Measurements from ENCODE around the gene USP31. TPM values are rescaled to one million over a fixed set of nuclear protein-coding genes. Genes with fewer than 3 reads are reported as not detected.

Gene USP31
- total RNA-seq, 6 experiments from 2014 or later, result 5.0 to 6.2 (median 5.8) TPM

DNA sequence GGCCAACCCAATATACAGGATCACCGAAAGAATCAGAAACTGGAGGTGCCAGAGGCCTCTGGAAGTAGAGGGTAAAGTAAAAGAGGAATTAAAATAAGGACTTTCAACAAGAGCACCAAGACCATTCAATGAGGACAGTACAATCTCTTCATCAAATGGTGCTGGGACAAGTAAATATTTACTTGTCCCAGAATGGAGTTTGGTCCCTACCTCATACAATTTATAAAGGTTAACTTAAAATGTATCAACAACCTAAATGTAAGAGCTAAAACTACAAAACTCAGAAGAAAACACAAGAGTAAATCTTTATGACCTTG is 56.5 kb downstream of the USP31 start:
- H3K9me3 Mint-ChIP-seq, result no peaks in the 10 kb centered on the region
- H3K27ac Mint-ChIP-seq, result no peak overlapping the region
- TF ChIP-seq, protein P1, sequence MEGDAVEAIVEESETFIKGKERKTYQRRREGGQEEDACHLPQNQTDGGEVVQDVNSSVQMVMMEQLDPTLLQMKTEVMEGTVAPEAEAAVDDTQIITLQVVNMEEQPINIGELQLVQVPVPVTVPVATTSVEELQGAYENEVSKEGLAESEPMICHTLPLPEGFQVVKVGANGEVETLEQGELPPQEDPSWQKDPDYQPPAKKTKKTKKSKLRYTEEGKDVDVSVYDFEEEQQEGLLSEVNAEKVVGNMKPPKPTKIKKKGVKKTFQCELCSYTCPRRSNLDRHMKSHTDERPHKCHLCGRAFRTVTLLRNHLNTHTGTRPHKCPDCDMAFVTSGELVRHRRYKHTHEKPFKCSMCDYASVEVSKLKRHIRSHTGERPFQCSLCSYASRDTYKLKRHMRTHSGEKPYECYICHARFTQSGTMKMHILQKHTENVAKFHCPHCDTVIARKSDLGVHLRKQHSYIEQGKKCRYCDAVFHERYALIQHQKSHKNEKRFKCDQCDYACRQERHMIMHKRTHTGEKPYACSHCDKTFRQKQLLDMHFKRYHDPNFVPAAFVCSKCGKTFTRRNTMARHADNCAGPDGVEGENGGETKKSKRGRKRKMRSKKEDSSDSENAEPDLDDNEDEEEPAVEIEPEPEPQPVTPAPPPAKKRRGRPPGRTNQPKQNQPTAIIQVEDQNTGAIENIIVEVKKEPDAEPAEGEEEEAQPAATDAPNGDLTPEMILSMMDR (IDR thresholded peaks at IDR 0.05), result no peak
- no peaks in the 10 kb centered on the region for H3K27me3 Mint-ChIP-seq (ENCODE audit: insufficient read depth)
- peaks cover 11% of the 10 kb centered on the region for H3K4me1 Mint-ChIP-seq (ENCODE audit: low read depth)
- no peak for DNase-seq
- H3K4me3 Mint-ChIP-seq, result no peak overlapping the region
- H3K36me3 Mint-ChIP-seq (ENCODE audit: low read depth), result no peaks in the 10 kb centered on the region

DNA sequence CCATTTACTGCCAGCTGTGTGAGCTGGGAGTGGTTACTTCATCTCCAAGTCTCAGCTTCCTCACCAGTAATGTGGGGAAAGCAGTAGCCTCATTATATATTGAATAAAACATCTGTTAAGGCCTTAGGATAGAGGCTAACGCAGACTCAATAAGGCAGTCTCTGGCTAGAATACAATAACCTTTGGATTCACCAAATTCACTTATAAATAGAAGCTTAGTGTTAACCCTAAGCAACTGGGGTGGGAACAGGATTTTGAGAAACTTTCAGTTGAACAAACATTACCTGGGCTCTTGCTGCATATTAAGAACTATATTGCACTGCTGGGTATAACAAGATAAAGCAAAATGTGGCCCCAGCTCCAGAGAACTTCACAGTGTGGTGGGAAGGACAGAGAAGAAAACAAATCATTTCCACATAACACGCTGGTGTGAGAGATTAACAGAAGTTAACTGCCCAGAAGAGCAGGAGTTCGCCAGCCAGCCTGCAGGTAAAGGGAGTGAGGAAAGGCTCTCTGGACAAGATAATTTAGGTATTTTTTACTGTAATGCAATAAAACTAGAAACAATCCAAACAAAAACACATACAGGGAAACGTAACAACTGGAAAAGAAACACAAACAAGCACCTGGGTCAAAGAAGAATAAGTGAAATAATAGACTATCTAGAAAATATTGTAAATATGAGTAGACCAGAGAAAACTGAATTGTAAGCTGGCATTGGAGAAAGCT is 57.0 kb downstream of the USP31 start:
- no peaks in the 10 kb centered on the region for H3K36me3 Mint-ChIP-seq (ENCODE audit: low read depth)
- DNase-seq, result no peak
- TF ChIP-seq, protein P1 (IDR thresholded peaks at IDR 0.05), result no peak
- no peak overlapping the region for H3K4me3 Mint-ChIP-seq
- no peaks in the 10 kb centered on the region for H3K9me3 Mint-ChIP-seq
- no peaks in the 10 kb centered on the region for H3K27me3 Mint-ChIP-seq (ENCODE audit: insufficient read depth)
- H3K4me1 Mint-ChIP-seq (ENCODE audit: low read depth), result peaks cover 11% of the 10 kb centered on the region
- no peak overlapping the region for H3K27ac Mint-ChIP-seq

DNA sequence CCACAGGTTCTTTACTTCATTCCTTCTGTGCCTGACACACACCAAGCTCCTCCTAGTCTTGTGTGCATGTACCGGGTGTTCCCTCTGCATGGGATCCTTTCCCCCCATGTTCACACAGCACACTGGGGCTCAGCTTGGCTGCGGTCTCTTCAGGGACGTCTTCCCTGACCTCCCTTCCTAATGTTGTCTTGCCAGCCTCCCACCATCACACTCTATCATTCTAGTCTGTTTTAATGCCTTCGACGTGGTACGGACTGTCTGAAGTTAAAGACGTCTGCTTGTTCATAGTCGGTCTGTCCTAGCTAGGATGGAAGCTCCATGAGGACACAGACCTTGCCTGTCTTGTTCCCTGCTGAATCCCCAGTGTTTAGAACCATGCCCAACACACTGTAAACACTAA is 60.1 kb downstream of the USP31 start:
- H3K27me3 Mint-ChIP-seq (ENCODE audit: insufficient read depth), result no peaks in the 10 kb centered on the region
- no peak for DNase-seq
- H3K9me3 Mint-ChIP-seq, result no peaks in the 10 kb centered on the region
- no peak overlapping the region for H3K4me3 Mint-ChIP-seq
- H3K36me3 Mint-ChIP-seq (ENCODE audit: low read depth), result no peaks in the 10 kb centered on the region
- H3K27ac Mint-ChIP-seq, result no peak overlapping the region
- TF ChIP-seq, protein P1 (IDR thresholded peaks at IDR 0.05), result no peak
- H3K4me1 Mint-ChIP-seq (ENCODE audit: low read depth), result peaks cover 11% of the 10 kb centered on the region

DNA sequence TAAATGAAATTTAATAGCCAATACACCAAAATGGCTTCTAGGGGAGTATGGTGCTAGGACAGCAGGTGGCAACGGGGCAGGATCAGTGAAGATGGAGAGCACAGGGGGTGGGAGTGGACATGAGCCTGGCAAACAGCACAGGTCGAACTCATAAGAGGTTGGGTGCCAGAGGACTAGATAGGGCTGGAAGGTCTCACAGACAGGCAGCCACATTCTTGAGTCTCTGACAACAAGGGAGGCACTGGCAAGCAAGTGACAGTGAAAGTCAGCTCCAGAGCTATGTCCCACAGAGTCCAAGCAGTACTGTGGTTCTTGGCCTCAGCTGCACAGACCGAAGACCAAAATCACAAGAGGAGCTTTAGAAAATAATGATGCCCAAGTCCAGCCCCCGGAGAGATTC is 61.2 kb downstream of the USP31 start:
- Mint-ChIP-seq H3K27me3 (ENCODE audit: insufficient read depth) (no peaks in the 10 kb centered on the region), H3K4me3 (no peak overlapping the region), H3K4me1 (ENCODE audit: low read depth) (peaks cover 11% of the 10 kb centered on the region), H3K27ac (no peak overlapping the region), H3K36me3 (ENCODE audit: low read depth) (peaks cover 7% of the 10 kb centered on the region; the same call in 1 of the 2 replicates), H3K9me3 (no peaks in the 10 kb centered on the region)
- no peak for DNase-seq
- TF ChIP-seq, protein P1 (IDR thresholded peaks at IDR 0.05), result no peak

DNA sequence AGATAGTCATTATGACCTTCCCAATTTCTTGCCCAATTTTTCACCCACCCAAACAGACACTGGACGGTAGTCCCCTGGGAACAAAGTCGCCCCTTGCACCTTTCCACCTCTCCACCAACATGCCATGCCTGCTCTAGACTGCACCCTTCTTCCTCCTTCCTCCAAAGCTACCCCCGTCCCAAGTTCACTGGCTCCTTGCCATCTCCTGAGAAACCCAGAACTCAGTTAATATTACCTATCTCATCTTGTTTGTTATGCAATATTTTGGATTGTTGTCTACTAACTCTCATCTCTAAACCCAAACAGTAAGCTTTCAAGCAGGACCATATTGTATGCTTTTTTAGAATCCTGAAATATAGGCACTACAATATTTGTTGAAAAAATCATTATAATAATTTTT is 63.3 kb downstream of the USP31 start:
- peaks cover 7% of the 10 kb centered on the region; the same call in 1 of the 2 replicates for H3K36me3 Mint-ChIP-seq (ENCODE audit: low read depth)
- no peaks in the 10 kb centered on the region for H3K9me3 Mint-ChIP-seq
- H3K27ac Mint-ChIP-seq, result no peak overlapping the region
- H3K27me3 Mint-ChIP-seq (ENCODE audit: insufficient read depth), result peaks cover 1% of the 10 kb centered on the region; the same call in 1 of the 2 replicates
- DNase-seq, result no peak
- no peak overlapping the region for H3K4me3 Mint-ChIP-seq
- H3K4me1 Mint-ChIP-seq (ENCODE audit: low read depth), result peaks cover 14% of the 10 kb centered on the region
- TF ChIP-seq, protein P1 (IDR thresholded peaks at IDR 0.05), result no peak

Data from HFFc6 (cell line).